AG08396 (cell line): ENCODE measurements around the gene HSCB.
"Not testable (repeated sequence)": the region's sequence is repeated elsewhere in the genome, so short reads cannot be mapped to it uniquely, and the experiment has no call there.

Experiments used
- DNase-seq: peaks from one replicate; pipeline ENCODE4 v3.0.0; 2012; ENCODE audit warnings: low spot score, mixed read lengths

The HSCB gene

DNA sequence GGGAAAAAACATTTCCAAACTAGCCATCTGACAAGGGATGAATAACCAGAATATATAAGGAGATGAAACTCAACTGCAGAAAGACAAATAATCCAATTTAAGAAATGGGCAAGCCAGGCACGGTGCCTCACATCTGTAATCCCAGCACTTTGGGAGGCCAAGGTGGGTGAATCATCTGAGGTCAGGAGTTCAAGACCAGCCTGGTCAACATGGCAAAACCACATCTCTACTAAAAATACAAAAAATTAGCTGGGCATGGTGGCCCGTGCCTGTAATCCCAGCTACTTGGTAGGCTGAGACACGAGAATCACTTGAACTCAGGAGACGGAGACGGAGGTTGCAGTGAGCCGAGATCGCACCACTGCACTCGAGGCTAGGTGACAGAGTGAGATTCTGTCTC, 3.0 kb upstream of the HSCB start:
- DNase-seq, result not testable (repeated sequence)

DNA sequence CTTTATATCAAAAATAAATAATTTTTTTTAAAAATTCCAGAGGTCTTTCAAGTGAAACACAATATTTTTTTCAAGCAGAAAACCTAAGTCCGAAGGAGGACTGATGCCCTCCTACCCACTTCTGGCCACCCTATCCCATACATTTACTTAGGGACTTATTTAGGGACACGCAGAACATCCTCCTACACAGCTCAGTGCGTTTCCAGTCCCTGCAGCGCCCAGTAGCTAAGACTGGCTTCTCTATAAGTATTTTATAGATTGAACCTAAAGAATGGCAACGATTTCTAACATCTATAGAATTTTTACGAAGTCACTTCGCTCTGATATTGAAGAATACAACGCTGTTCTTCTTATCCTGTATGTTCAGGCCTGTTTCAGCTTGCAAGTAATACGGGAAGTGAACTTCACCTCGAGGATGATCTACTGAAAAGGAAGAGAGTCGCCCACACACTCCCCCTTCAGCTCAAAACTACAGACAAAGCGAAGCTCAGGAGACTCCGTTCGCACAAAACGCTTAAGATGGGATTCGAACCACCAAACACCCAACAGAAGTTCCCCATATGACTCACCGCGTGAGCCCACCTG, 547 bp upstream of the HSCB start:
- no peak for DNase-seq

DNA sequence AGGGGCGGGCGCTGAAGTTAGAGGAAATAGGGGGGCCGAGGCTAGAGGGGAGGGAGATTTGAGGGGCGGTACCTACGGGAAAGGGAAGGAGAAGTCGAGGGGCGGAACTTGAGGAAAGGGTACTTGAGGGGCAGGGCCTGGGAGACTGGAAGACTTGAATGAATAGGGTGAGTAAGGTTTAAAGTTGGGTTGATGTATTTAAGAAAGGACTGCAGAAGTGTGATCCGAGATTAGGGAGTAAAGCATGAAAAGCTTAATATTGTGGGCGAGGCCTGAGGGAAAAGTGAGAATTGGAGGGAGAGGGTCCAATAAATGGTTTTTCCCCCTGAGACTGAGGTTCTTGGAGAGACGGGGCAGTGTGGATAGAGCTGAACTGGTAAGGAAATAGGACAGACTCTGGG, 723 bp downstream of the HSCB start:
- no peak for DNase-seq

DNA sequence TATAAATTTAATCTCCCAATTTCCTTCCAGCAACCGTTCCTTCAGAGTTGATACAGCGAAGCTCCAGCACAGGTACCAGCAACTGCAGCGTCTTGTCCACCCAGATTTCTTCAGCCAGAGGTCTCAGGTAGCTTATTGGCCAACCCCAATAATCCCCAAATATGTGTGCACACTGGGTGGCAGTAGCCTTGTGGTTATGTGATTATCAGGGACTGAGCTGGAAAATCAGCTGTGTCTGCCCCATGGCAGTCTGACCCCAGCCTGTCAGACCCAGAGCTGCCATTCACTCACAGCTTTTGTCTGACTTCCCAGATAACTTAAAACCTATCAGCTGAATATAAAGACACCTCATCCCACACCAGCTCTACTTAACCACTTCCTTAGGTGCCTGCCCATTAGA, 2.0 kb downstream of the HSCB start:
- DNase-seq, result no peak

DNA sequence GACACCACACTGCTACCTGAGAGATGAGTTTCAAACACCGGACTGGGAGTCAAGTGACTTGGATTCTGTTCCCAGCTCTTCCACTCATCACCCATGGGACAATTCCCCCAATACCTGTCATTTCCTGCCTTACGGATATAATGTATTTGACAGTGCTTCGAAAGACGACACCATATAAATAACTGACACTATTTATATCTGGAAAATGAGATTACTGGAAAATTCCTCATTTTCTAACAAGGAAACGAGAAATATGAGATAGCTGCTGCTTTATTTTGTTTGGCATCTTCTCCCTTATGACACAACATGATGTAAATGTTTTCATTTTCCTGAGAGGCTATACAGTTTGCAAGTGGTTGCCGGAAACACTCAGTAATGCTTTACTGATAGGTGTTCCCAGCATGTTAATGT, 8.6 kb downstream of the HSCB start:
- peak; percentile 41 for DNase-seq

DNA sequence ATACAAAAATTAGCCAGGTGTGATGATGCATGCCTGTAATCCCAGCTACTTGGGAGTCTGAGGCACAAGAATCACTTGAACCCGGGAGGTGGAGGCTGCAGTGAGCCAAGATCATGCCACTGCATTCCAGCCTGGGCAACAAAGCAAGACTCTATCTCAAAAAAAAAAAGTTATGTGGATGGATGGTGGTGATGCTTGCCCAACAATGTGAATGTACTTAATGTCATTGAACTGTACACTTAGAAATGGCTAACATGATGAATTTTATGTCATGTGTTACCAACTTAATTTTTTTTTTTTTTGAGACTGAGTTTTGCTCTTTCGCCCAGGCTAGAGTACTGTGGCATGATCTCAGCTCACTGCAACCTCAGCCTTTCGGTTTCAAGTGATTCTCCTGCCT, 12.7 kb downstream of the HSCB start:
- not testable (repeated sequence) for DNase-seq

DNA sequence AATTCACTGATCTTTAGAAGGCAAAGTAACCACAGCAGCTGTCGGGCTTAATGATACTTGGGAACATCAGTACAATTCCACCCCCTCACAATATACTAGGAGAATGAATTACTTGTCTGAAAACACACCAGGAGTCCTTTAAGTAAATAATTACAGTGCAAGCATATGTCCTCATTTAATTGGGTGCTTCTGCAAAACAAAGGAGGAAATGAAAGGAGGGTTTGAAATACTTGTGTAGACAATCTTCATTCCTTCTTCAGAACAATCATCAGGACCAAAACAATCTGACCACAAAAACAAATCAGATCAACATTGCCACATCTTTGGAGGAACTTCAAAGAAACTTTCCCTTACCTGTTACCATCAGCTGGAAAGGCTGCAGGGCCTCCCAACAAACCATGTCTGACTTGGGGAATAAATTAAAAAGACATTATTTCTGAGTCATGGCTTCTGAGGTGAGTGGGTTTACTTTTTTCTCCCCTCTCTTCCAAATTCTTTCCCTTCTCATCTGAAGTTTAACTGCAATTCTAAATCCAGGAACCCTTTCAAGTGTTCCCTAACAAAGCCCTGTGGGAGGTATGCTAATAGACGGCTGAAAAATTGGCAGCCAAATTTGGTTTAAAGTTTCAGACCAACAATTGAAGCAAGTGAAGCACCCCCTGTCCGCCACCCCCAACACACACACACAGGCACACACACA, 18.2 kb downstream of the HSCB start:
- no peak for DNase-seq

DNA sequence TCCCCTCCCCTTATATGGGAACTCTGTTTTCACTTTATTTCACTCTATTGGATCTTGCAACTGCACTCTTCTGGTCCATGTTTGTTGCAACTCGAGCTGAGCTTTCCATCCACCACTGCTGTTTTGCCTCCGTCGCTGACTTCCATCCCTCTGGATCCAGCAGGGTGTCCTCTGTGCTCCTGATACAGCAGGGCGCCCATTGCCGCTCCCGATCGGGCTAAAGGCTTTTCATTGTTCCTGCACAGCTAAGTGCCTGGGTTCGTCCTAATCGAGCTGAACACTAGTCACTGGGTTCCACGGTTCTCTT, 19.6 kb downstream of the HSCB start:
- DNase-seq, result no peak

DNA sequence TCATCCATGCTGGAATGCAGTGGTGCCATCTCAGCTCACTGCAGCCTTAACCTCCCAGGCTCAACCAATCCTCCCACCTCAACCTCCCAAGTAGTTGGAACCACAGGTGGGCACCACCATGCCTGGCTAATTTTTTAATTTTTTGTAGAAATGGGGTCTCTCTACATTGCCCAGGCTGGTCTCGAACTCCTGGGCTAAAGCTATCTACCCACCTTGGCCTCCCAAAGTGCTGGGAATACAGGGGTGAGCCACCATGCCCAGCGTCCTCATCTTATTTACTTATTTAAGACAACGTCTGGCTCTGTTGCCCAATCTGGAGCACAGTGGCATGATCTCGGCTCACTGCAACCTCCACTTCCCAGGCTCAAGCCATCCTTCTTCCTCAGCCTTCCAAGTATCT, 20.2 kb downstream of the HSCB start:
- DNase-seq, result not testable (repeated sequence)

DNA sequence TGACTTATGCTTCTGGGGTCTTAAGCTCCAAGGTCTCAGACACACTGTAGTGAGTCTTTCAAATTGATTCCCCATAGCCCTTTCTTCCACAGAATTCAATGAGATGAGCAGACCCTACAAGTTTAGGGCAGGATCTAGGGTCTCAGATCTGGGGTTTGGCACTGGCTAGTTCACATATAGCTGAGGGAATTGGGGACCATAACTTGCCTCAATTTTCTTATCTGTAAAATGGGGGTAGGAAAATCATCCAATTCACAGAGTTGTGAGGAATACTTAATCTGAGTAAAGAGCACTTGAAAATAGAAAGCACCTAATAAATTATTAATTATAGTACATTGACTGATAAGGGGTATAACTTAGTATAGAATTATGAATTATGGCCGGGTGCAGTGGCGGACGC, 24.8 kb downstream of the HSCB start:
- DNase-seq, result no peak

DNA sequence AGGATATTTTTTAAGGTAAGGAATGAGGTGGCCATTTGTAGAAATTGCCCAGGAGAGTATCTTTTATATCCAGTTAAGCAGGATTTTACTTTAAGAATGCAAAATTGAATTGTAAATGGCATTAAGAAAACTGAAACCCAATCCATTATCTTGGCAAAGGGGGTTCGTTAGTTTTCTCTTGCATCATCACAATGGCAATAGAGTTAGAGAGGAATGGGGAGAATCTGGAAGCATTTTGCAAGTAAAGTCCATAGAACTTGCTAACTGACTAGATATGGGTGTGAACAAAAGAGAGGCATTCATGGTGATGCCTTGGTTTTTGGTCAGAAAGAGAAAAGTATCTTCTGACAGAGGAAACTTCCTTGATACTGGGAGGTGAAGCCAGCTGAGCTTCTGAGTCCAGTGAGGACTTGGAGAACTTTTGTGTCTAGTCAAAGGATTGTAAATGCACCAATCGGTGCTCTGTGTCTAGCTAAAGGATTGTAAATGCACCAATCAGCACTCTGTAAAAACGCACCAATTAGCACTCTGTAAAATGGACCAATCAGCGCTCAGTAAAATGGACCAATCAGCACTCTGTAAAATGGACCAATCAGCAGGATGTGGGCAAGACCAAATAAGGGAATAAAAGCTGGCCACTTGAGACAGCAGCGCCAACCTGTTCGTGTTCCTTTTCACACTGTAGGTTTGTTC, 27.0 kb downstream of the HSCB start:
- no peak for DNase-seq

DNA sequence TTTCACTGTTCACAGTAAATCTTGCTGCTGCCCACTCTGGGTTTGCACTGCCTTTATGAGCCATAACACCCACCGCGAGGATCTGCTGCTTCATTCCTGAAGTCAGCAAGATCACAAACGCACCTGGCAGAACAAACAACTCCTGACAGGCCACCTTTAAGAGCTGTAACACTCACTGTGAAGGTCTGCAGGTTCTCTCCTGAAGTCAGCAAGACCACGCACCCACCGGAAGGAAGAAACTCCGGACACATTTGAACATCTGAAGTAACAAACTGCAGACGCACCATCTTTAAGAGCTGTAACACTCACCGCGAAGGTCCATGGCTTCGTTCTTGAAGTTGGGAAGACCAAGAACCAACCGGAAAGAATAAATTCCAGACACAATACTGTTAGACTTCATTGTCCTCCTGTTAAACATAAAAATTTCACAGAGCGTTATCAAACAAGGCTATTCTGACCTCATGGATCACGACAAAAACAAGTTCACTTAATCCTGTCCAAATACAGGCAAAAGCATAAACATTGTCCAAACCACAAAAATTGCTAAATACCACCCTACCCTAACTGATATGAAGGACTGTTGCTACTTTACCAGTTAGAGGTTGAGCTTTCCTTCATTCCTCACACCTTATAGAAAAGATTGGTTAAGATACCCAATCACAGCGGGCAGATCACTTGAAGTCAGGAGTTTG, 27.7 kb downstream of the HSCB start:
- no peak for DNase-seq

DNA sequence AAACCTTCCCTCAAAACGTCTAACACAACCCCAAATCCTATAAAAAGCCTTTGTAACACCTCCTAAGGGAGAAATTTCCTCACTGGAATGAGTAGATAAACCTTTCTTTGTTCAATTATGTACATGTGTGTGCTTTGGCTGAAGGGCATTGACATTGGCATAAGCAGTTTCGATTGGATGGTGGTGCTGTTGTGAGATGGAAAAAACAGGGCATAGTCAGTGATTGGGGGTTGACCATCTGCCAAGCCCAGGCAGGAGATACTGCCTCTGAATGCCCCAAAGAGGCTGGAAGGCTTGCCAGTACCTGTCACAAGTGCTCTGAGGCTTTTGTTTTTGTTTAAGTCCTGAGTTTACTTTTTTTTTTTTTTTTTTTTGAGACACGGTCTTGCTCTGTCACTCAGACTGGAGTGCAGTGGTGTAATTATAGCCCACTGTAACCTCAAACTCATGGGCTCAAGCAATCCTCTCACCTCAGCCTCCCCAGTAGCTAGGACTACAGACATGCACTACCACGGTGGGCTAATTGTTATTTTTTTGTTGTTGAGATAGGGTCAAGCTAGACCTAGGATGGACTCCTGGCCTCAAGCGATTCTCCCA, 29.5 kb downstream of the HSCB start:
- DNase-seq, result no peak

DNA sequence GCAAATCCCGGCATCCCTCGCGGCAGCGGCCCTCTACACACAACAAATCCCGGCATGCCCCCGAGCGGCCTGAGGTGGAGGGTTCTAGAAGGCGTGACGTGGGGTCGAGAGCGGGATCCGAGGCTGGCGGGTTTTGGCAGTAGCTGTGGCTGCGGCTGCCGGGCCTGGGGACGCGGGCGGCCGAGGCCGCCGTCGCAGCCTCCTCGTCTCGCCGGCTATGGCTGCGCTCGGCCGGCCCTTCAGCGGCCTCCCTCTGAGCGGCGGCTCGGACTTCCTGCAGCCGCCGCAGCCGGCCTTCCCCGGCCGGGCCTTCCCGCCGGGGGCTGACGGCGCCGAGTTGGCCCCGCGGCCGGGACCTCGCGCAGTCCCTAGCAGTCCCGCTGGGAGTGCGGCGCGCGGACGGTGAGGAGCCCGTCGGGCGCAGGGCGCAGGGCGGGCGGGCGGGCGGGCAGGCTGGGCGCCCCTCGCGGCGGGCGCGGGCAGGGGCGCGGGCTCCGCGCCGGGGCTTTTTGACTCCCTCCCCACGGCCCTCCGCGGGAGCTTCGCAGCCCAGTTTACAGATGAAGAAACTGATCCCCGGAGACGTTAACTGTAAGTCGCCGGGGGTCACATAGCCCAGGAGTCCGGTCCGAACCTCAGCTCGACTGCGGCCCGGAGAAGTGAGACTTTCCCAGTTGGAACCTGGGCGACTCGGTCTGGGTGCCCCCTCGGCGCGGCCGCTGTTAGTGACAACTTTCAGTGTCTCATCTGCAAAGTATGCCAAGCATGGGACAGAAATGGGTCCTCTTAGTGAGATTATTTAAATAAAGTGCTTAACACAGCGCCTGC, 31.0 kb downstream of the HSCB start, which contains the start of gene CCDC117:
TSS of gene CCDC117 (plus strand) at position 63 of the 828 bp plus-strand sequence. CDS start at position 218, 155 bp downstream.
- peak; percentile 93 for DNase-seq

DNA sequence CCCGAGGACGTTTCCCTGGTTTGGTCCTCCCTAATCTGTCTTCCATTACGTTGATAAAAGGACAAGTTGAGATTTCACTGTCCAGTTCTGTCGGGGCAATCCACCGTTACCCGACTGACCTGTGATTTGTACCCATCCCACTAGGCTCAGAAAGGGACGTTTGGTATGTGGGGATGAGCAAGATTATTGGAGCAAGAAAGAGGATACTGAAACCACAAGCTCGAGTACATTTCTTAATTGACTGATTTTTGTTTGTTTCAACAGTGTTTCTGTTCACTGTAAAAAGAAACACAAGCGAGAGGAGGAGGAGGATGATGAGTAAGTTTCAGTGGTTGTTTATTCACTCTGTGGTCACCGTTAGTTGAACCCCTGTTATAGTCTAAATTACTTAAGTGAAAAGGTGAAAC, 31.6 kb downstream of the HSCB start:
- DNase-seq, result peak; percentile 69

DNA sequence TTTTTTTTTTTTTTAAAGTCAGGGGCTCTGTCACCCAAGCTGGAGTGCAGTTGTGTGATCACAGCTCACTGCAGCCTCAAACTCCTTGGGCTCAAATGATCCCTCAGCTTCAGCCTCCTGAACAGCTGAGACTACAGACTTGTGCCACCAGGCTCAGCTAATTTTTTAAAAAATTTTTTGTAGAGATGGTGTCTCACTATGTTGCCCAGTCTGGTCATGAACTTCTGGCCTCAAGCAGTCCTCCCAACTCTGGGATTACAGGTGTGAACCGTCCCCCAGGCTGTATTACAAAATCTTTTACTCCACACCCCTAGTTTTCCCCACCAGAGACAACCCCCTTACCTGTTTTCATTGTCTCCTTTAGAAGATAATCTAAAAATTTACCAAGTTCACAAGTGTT, 32.5 kb downstream of the HSCB start:
- no peak for DNase-seq

DNA sequence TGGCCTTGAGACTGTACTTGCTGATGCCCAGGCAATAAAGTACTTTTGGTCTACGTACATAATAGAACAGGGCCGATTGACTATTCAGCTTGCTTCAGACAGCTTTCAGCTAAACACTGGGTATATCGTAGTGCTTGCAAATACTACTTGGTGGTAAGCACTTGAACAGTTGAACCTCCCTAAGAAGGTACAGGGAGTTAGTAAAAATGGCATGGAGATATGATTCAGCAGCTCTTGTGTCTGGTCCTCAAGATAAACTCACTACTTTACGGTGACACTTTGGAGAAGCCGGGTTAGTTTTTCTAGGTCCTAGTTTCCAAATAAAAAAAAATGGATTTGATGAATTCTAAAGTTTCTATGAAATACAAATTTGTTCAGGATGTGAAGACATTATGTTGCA, 38.0 kb downstream of the HSCB start:
- no peak for DNase-seq

DNA sequence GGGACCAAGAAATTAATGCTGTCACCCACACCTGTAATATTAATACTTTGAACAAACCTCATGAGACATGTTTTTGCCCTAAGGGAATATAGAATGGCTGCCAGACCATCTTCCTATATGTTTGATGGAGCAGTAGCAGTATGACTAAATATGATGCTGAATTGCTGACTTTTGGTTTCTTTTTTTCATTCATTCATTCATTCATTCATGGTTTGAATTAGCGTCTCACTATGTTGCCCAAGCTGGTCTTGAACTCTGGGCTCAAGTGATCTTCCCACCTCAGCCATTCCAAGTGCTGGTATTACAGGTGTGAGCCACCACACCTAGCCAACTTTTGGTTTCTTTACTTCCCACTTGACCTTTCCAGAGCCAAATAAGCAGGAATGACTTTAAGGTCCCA, 38.5 kb downstream of the HSCB start:
- DNase-seq, result no peak

DNA sequence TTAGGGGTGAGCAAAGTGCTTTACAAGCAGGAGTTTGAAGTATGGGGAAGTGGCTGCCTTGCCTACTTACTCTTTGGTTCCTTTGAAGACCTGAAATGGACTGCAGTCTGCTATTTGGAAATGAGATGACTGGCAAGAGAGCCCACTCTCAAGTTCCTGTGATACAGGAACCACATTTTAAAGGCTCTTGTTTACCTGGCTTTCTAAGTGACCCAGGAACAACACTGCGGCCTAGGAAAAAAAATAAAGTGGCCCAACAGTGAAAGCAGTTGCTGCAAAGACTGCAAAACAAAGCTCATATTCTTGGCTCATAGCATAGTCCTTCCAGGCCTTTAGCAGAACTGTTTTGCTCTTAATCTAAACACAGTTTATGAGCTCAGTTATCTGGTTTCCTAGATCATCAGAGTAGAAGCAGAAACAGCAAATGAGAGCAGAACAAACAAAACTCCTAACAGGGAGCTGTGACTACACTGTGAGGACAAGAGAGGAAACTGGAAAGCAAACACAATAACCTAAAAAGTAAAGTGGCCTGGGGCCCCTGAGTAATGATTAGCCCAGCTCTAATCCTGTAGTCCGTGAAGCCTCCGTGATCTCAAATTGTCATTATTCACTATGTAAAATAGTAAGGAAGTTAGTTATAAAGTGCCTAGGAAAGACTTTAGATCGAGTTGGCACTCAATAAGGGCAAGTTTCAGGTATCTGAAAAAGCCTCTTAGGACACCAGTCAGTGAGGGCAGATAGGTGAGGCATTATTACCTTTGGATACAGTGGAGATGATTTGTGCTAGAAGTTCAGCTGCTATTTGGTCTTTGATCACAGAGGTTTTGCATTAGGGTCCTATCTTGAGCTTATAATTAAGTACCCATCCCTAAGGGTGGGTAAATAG, 42.2 kb downstream of the HSCB start:
- no peak for DNase-seq

DNA sequence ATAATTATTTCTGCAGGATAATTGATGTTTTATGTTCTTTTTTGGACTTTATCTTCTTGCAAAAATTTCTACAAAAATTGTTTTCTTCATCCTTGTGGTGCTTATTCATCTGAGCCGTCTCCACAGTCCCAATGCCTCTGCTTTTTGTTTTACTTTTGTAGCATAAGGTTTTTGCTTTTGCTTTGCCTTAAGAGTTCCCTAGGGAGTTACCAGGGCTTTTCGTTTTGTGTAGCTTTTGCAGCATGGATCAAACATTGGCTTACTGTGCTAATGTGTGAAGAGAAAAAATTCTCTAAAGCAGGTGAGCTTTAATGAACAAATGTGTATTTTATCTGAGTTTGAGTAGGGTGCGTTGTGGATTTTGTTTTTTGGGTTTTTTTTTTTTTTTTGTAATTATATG, 46.8 kb downstream of the HSCB start:
- DNase-seq, result no peak

DNA sequence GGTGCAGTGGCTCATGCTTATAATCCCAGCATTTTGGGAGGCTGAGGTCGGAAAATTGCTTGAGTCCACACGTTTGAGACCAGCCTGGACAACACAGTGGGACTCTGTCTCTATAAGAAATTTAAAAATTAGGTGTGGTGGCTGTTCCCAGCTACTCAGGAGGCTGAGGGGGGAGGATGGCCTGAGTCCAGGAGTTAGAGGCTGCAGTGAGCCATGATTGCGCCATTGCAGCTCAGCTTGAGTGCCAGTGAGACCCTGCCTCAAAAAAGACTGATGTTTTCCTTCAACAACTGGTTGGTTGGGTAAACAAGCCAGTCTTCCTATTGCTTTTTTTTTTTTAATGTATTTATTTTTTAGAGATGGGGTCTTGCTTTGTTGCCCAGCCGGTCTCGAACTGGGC, 49.3 kb downstream of the HSCB start:
- DNase-seq, result no peak
